ENCODE measurements around the gene PIAS4. TPM values are rescaled to one million over a fixed set of nuclear protein-coding genes. Genes with fewer than 3 reads are reported as not detected.
"Not testable (repeated sequence)": the region's sequence is repeated elsewhere in the genome, so short reads cannot be mapped to it uniquely, and the experiment has no call there.

The PIAS4 gene
- total and polyA plus RNA-seq, 2 experiments from 2014 or later = 9.6 to 35.4 TPM

GRCh38 chr19:3963458-3964255 is 43.9 kb upstream of the PIAS4 start:
- Histone ChIP-seq H3K4me3 (no peak overlapping the region), H3K36me3 (peaks cover 74% of the 10 kb centered on the region), H3K4me1 (ENCODE audit: low read depth) (peaks cover 10% of the 10 kb centered on the region), H3K27ac (no peak overlapping the region), H3K9me3 (ENCODE audit: low read depth) (no peaks in the 10 kb centered on the region), H3K27me3 (no peaks in the 10 kb centered on the region)
- no peak for DNase-seq (ENCODE audit: low read depth in 1 of 2, low spot score in 1 of 2)
- TF ChIP-seq CTCF (IDR thresholded peaks at IDR 0.05; ENCODE audit: low read depth, low read length) = no peak

DNA sequence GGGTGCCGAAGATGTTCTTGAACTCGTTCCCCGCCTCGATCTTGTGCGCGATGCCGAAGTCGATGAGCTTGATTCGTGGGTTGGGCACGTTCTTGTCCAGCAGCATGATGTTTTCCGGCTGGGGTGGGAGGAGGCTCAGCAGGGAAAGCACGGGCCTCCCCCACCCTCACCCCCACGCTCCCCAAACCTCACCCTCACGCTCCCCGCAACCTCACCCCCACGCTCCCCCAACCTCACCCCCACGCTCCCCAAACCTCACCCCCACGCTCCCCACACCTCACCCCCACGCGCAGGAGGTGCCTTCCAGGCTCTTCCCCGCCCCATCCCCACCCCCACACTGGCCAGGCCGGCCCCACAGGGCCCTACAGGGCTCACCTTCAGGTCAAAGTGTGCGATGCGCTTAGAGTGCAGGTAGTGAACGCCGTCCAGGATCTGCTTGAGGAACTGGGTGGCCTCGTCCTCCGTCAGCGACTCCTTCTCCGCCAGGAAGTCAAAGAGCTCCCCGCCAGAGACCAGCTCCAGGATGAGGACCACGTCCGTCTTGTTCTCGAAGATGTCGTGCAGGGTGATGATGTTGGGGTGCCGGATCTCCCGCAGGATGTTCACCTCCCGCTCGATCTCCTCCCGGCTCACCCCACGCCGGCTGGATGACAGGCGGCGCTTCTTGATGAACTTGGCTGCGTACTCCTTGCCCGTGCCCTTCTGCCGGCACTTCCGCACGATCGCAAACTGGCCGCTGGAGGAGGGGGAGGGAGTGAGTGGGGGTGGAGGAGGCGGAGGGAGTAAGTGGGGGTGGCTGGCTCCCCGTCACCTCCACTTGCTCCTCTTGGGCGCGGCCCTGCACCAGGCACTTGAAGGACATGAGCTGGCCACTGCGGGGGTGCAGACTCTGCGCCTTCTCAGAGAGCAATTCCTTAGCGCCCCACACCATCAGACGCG is 43.0 kb upstream of the PIAS4 start:
- Histone ChIP-seq H3K27ac (no peak overlapping the region), H3K36me3 (peaks cover 76% of the 10 kb centered on the region), H3K9me3 (ENCODE audit: low read depth) (no peaks in the 10 kb centered on the region), H3K27me3 (no peaks in the 10 kb centered on the region), H3K4me3 (no peak overlapping the region), H3K4me1 (ENCODE audit: low read depth) (peaks cover 18% of the 10 kb centered on the region)
- no peak for TF ChIP-seq CTCF (IDR thresholded peaks at IDR 0.05; ENCODE audit: low read depth, low read length)
- no peak for DNase-seq (ENCODE audit: low read depth in 1 of 2, low spot score in 1 of 2)

DNA sequence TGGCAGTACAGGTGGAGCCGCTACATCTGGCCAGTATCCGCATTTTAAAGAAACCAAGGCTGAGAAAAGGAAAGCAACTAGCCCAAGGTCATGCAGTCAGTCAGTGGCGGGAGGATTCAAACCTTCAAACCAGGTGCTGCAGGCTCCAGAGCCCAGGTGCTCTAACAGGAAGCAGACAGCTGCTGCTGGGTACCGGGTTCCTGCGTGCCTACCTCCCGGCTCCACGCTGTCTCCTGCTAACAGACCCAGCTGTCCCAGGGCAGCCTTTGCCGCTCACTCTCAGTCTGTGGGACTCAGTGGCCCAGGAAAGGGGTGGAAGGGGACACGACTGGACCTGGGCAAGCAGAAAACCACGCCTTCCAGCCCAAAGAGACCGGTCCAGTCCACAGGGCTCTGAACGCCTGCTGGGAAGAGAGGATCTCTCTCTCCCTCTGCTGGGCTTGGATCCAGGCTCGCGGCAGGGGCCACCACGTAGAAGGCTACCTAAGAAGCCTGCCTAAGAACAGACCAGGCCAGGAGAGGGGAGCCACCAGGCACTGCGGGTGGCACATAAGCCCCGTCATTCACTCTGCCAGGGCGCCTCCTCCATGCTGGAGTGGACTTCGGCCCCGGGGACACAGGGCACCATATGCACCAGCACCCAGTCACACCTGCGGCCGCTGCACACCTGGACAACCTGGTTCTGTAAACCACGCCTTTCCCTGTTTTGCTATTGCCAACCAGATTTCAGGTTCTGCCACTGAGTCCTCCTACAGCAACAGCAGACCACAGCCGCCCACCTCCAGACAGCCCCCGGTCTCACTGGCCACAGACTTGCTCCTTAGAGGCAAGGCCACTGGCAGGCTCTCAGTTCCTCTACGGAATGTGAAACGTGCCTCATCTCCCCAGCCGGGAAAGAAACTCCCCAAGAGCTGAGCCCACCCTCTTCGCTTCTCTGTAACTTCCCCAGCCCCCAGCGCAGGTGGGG is 41.2 kb upstream of the PIAS4 start:
- Histone ChIP-seq H3K9me3 (ENCODE audit: low read depth) (no peaks in the 10 kb centered on the region), H3K36me3 (peaks cover 61% of the 10 kb centered on the region), H3K4me1 (ENCODE audit: low read depth) (peaks cover 23% of the 10 kb centered on the region), H3K4me3 (no peak overlapping the region), H3K27me3 (no peaks in the 10 kb centered on the region), H3K27ac (peak overlapping the region; percentile 99)
- no peak for DNase-seq (ENCODE audit: low read depth in 1 of 2, low spot score in 1 of 2)
- TF ChIP-seq CTCF (IDR thresholded peaks at IDR 0.05; ENCODE audit: low read depth, low read length) = no peak

DNA sequence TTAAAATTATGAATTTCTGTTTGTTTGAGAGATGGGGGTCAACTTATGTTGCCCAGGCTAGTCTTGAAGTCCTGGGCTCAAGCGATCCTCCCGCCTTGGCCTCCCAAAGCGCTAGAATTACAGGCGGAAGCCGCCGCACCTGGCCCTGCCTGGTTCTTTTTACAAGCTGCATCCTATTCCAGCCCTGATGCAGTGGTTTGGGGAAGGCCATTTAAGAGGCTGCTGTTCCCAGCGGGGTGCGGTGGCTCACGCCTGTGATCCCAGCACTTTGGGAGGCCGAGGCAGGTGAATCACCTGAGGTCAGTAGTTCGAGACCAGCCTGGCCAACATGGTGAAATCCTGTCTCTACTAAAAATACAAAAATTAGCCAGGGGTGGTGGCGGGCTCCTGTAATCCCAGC is 39.6 kb upstream of the PIAS4 start:
- Histone ChIP-seq H3K27ac (peak overlapping the region; percentile 99), H3K4me1 (ENCODE audit: low read depth) (peaks cover 23% of the 10 kb centered on the region), H3K36me3 (peaks cover 49% of the 10 kb centered on the region)
- not testable (repeated sequence) for H3K9me3 ChIP-seq (ENCODE audit: low read depth); H3K27me3 ChIP-seq; H3K4me3 ChIP-seq; DNase-seq (ENCODE audit: low read depth in 1 of 2, low spot score in 1 of 2)

DNA sequence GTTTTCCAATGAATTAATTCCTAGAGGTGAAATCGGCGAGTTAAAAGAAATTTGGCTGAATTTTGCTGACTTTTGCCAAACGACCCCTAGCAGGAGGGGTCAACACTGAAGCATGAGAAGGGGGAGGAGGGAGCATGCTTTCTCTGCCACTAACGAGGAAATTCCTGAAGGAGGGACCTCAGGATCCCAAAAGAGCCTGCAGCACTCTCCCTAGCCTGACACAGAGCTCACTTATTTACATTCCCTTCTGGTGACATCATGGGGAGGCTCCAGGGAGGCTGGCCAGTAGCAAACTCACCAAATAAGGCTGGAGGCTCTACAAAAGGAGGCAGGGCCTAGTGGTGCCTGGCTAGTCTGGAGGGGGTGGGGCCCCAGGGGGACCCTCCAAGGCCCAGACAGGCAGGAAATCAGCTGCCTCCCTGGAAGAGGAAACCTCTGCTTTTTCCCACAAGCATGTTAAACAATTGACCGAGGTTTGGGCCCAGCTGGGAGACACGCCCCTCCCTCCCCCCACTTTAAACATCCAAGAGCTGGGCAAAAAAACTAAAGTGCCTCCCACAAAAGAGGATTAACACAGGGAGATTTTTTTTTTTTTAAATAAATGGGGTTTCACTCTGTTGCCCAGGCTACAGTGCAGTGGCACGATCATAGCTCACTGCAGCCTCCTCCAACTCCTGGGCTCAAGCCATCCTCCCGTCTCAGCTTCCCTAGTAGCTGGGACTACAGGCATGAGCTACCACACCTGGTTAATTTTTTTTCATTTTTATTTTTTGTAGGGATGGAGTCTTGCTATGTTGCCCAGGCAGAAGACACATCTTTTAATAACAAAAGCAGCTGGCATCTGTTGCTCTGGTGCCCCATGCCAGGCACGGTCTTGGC is 38.7 kb upstream of the PIAS4 start:
- H3K27ac ChIP-seq = peak overlapping the region; percentile 99
- peaks cover 23% of the 10 kb centered on the region for H3K4me1 ChIP-seq (ENCODE audit: low read depth)
- TF ChIP-seq CTCF (IDR thresholded peaks at IDR 0.05; ENCODE audit: low read depth, low read length) = no peak
- H3K27me3 ChIP-seq = no peaks in the 10 kb centered on the region
- H3K9me3 ChIP-seq (ENCODE audit: low read depth) = no peaks in the 10 kb centered on the region
- peak; percentile 98 to 100 for DNase-seq (ENCODE audit: low read depth in 1 of 2, low spot score in 1 of 2)
- H3K4me3 ChIP-seq = peak overlapping the region; percentile 89
- peaks cover 41% of the 10 kb centered on the region for H3K36me3 ChIP-seq

Measured in cardiac muscle cell (in vitro differentiated cells and primary cell).